ENCODE measurements around the gene HSPB9.

Gene HSPB9

DNA sequence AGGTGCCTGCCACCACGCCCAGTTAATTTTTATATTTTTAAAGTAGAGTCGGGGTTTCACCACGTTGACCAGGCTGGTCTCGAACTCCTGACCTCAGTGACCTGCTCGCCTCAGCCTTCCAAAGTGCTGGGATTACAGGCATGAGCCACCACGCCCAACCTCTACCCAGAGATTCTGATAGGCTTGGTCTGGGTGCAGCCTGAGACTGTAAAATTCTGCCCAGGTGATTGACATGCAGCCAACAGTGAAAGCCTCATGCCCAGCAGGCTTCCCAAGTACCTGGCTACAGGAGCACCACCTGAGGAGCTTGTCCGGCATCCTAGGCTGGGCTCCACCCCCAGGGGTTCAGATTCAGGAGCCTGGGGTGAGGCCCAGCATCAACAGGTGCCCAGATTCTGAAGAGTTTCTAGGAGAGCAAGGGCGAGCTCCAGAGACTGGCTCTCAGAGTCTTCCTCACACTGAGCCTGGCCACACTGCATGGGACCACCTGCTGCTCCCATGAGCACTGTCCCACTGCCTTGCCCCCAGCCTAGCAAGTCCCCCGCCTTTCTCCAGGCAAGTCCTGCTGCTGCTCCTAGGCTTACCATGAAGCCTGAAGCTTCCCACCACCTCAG lies 41.0 kb upstream of the HSPB9 start:
- TF ChIP-seq, protein P1, sequence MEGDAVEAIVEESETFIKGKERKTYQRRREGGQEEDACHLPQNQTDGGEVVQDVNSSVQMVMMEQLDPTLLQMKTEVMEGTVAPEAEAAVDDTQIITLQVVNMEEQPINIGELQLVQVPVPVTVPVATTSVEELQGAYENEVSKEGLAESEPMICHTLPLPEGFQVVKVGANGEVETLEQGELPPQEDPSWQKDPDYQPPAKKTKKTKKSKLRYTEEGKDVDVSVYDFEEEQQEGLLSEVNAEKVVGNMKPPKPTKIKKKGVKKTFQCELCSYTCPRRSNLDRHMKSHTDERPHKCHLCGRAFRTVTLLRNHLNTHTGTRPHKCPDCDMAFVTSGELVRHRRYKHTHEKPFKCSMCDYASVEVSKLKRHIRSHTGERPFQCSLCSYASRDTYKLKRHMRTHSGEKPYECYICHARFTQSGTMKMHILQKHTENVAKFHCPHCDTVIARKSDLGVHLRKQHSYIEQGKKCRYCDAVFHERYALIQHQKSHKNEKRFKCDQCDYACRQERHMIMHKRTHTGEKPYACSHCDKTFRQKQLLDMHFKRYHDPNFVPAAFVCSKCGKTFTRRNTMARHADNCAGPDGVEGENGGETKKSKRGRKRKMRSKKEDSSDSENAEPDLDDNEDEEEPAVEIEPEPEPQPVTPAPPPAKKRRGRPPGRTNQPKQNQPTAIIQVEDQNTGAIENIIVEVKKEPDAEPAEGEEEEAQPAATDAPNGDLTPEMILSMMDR (IDR thresholded peaks at IDR 0.05; ENCODE audit: low read depth, low read length) = no peak
- no peak for DNase-seq (ENCODE audit: extremely low read depth, low read depth)

DNA sequence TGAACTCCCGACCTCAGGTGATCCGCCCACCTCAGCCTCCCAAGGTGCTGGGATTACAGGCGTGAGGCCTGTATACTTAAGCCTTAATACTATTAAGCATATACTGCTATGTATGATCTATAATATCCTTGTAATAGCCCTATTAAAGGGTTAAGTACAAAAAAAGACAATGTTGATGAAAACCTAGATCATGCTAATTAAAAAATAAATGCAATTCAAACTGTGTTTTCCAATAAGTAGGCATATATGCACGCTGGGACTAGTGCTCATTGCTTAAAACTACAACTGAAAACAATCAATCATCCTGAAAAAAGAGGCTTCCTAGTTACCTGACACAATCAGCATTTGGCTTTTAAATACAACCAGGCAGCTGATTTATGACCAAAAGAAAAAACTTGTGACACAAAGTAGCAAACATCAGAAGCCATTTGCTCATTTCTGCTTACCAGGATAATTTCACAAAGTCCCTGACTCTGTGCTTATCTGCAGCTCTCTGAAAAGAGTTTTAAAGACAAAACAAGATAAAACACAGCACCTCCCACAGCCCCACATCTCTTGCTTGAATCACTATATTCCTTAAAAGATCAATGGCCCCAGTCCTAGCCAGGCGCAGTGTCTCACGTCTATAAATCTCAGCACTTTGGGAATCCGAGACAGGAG lies 35.4 kb upstream of the HSPB9 start:
- DNase-seq (ENCODE audit: extremely low read depth, low read depth) = no peak

DNA sequence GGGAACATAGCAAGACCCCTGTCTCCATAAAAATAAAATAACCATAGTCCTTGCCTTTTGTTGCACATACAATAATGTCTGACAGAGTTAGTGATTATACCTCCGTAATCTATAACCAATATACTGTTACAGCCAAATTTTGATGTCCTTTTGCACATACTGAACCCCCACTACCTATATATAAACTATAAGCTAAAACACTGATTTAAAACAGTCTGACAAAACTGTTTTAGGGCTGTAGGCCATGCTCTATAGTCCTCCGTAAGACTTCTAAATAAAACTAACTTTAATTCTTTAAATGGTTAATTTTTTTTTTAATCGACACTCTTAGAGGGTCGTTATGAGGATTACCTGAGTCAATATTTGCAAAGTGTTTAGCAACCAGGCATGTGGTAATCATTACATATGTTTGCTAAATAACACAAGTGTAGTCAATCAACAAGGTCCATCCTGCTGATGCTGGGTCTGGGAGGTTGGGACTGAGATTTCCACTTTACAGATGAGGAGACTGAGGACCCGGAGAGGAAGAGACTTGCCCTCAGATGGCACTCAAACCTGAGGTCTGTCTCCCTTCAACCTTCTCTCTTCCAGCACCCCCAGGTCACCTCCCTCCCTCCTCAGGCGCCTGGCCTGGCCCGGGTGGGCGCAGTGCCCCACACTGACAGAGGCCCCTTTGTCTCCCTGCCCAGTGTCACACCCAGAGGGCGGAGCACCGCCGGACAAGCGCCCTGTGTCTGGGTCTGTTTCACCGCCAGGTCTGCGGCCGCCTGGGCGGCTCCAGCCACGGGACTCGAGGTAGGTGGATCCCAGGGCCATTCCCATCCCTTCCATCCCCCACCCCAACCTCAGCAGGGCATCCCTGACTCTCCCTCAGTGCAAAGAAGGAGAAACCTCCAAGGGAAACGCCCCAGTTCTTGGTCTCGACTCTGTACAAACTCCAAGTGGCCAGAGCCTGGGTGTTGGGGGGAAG lies 34.6 kb upstream of the HSPB9 start:
- TF ChIP-seq, protein P1 (IDR thresholded peaks at IDR 0.05; ENCODE audit: low read depth, low read length) = no peak
- DNase-seq (ENCODE audit: extremely low read depth, low read depth) = no peak

More for the DNA sequence above, 35.4 kb upstream of the HSPB9 start:
- TF ChIP-seq, protein P1 (IDR thresholded peaks at IDR 0.05; ENCODE audit: low read depth, low read length) = no peak

DNA sequence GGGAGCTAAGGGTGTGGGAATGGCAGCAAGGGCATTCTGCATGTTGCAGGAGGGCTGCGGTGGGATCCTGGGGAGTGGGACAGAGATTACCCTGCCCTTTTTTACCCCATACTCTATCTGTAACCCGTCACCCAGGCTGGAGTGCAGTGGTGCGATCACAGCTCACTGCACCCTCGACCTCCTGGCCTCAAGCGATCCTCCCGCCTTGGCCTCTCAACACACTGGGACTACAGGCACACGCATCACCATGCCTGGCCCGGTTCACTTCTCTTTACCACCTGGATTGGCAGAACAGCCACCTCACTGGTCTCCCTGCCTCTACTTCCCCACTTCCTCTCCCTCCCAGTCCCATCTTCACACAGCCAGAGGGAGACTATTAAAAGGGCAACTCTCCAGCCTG lies 33.9 kb upstream of the HSPB9 start:
- TF ChIP-seq, protein P1 (IDR thresholded peaks at IDR 0.05; ENCODE audit: low read depth, low read length) = no peak
- no peak for DNase-seq (ENCODE audit: extremely low read depth, low read depth)

DNA sequence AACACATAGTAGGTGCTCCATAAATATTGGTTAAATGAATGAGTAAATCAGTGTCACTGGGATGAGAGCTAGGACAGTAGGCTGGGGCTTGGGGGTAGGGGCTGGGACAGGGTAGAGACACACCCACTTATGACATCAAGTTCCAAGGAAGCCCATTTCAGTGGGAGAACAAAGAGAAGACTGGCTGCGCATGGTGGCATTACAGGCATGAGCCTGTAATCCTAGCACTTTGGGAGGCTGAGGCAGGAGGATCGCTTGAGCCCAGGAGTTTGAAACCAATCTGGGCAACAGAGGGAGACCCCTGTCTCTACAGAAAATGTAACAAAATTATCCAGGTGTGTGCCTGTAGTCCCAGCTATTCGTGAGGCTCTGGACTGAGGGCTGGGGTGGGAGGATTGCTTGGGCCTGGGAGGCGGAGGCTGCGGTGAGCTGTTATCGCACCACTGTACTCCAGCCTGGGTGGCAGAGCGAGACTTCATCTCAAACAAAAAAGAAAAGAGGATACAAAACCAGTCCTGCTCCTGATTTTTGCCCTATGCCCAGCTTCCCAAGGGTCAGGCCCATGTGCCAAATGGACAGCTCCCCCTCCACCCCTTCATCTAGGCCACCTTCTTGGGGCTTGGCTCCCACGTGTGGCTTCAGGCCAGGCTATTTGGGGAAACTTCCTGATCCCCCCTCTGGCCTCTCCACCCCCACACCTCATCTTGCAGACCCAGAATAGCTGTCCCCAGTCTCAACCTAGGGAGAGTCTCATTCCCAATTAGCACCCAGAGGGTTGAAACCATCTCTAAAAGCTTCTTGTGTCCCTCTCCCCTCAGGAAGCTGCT lies 31.4 kb upstream of the HSPB9 start:
- DNase-seq (ENCODE audit: extremely low read depth, low read depth) = no peak
- TF ChIP-seq, protein P1 (IDR thresholded peaks at IDR 0.05; ENCODE audit: low read depth, low read length) = no peak

DNA sequence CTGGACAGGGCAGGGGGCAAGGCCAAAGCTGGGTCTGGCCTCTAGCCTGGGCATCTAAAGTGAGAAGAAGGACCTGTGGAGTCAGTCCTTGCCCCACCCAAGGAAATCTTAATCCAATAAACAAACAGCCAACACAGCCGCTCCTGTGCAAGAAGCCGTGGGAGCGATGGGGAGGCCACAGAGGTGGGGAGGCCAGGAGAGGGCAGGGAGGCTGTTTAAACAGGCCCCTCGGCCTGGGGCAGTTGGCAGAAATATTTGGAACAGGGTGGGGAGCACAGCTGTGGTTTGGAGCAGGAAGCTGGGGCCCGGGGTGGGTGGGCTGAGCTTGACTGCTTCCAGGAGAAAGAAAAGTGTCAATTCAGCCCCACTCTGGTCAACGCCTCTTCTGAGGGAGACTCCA lies 29.7 kb upstream of the HSPB9 start:
- TF ChIP-seq, protein P1 (IDR thresholded peaks at IDR 0.05; ENCODE audit: low read depth, low read length) = no peak
- DNase-seq (ENCODE audit: extremely low read depth, low read depth) = no peak

All from AG09319 (cell line).